ENCODE results near the gene KIF5C. TPM values are rescaled to one million over a fixed set of nuclear protein-coding genes. Genes with fewer than 3 reads are reported as not detected.

KIF5C gene
- total RNA-seq, 1 donor from 2014 or later, result 673 TPM

- no peaks in the 10 kb centered on the region for H3K36me3 Mint-ChIP-seq (ENCODE audit: unreplicated experiment)
These were observed 95.4 kb downstream of the KIF5C start for GRCh38 chr2:148970385-148970784.

GRCh38 chr2:148971547-148971946 is 96.5 kb downstream of the KIF5C start:
- H3K36me3 Mint-ChIP-seq (ENCODE audit: unreplicated experiment), result peaks cover 4% of the 10 kb centered on the region
- no peak for TF ChIP-seq CTCF (IDR thresholded peaks at IDR 0.05; ENCODE audit: partially characterized antibody, unreplicated experiment)
- no peak for DNase-seq
- H3K9me3 Mint-ChIP-seq (ENCODE audit: unreplicated experiment), result peaks cover 25% of the 10 kb centered on the region
- peak overlapping the region; percentile 43 for H3K27ac Mint-ChIP-seq (ENCODE audit: unreplicated experiment)
- H3K4me3 Mint-ChIP-seq (ENCODE audit: unreplicated experiment), result no peak overlapping the region
- peaks cover 73% of the 10 kb centered on the region for H3K4me1 Mint-ChIP-seq (ENCODE audit: low read depth, unreplicated experiment)
- H3K27me3 Mint-ChIP-seq (ENCODE audit: unreplicated experiment), result peaks cover 5% of the 10 kb centered on the region

More at GRCh38 chr2:148970385-148970784, 95.4 kb downstream of the KIF5C start:
- no peak for TF ChIP-seq CTCF (IDR thresholded peaks at IDR 0.05; ENCODE audit: partially characterized antibody, unreplicated experiment)
- Mint-ChIP-seq H3K4me3 (ENCODE audit: unreplicated experiment) (peak overlapping the region; percentile 85), H3K9me3 (ENCODE audit: unreplicated experiment) (peaks cover 24% of the 10 kb centered on the region), H3K4me1 (ENCODE audit: low read depth, unreplicated experiment) (peaks cover 79% of the 10 kb centered on the region), H3K27ac (ENCODE audit: unreplicated experiment) (peak overlapping the region; percentile 91), H3K27me3 (ENCODE audit: unreplicated experiment) (peaks cover 5% of the 10 kb centered on the region)
- DNase-seq, result no peak

- Mint-ChIP-seq H3K4me3 (ENCODE audit: unreplicated experiment) (no peak overlapping the region), H3K4me1 (ENCODE audit: low read depth, unreplicated experiment) (peaks cover 66% of the 10 kb centered on the region), H3K27ac (ENCODE audit: unreplicated experiment) (peak overlapping the region; percentile 54), H3K27me3 (ENCODE audit: unreplicated experiment) (peaks cover 4% of the 10 kb centered on the region), H3K36me3 (ENCODE audit: unreplicated experiment) (peaks cover 4% of the 10 kb centered on the region), H3K9me3 (ENCODE audit: unreplicated experiment) (peaks cover 27% of the 10 kb centered on the region)
- TF ChIP-seq CTCF (IDR thresholded peaks at IDR 0.05; ENCODE audit: partially characterized antibody, unreplicated experiment), result no peak
- no peak for DNase-seq
These were observed 99.1 kb downstream of the KIF5C start for GRCh38 chr2:148974095-148974494.

- Mint-ChIP-seq H3K36me3 (ENCODE audit: unreplicated experiment) (peaks cover 9% of the 10 kb centered on the region), H3K27ac (ENCODE audit: unreplicated experiment) (peak overlapping the region; percentile 75), H3K4me3 (ENCODE audit: unreplicated experiment) (peak overlapping the region; percentile 55), H3K4me1 (ENCODE audit: low read depth, unreplicated experiment) (peaks cover 47% of the 10 kb centered on the region), H3K9me3 (ENCODE audit: unreplicated experiment) (peaks cover 18% of the 10 kb centered on the region), H3K27me3 (ENCODE audit: unreplicated experiment) (peaks cover 5% of the 10 kb centered on the region)
- TF ChIP-seq CTCF (IDR thresholded peaks at IDR 0.05; ENCODE audit: partially characterized antibody, unreplicated experiment), result no peak
- no peak for DNase-seq
These were observed 103.1 kb downstream of the KIF5C start for GRCh38 chr2:148978026-148978685.

- DNase-seq, result no peak
- peaks cover 5% of the 10 kb centered on the region for H3K27me3 Mint-ChIP-seq (ENCODE audit: unreplicated experiment)
- no peak for TF ChIP-seq CTCF (IDR thresholded peaks at IDR 0.05; ENCODE audit: partially characterized antibody, unreplicated experiment)
- peaks cover 9% of the 10 kb centered on the region for H3K36me3 Mint-ChIP-seq (ENCODE audit: unreplicated experiment)
- H3K9me3 Mint-ChIP-seq (ENCODE audit: unreplicated experiment), result peaks cover 17% of the 10 kb centered on the region
- no peak overlapping the region for H3K4me3 Mint-ChIP-seq (ENCODE audit: unreplicated experiment)
- H3K27ac Mint-ChIP-seq (ENCODE audit: unreplicated experiment), result peak overlapping the region; percentile 75
- H3K4me1 Mint-ChIP-seq (ENCODE audit: low read depth, unreplicated experiment), result peaks cover 43% of the 10 kb centered on the region
These were observed 103.7 kb downstream of the KIF5C start for GRCh38 chr2:148978706-148979105.

Data from glutamatergic neuron (in vitro differentiated cells).